ENCODE measurements around the gene CCDC187. TPM values are rescaled to one million over a fixed set of nuclear protein-coding genes. Genes with fewer than 3 reads are reported as not detected.

Gene CCDC187
- polyA plus RNA-seq, 1 donor (not counting 4 experiments of a cell fraction or from before 2014, with no cell fraction given) = 0.03 TPM

GRCh38 chr9:136316271-136316751 lies 12.4 kb upstream of the CCDC187 start:
- no peak for DNase-seq (ENCODE audit: low read depth, low spot score)

GRCh38 chr9:136314944-136315343 lies 11.1 kb upstream of the CCDC187 start:
- TF ChIP-seq CTCF (optimal IDR thresholded peaks at IDR 0.05 in 1 of 3, IDR thresholded peaks at IDR 0.05 in 1 of 3, conservative IDR thresholded peaks at IDR 0.05 in 1 of 3; ENCODE audit: extremely low read depth in 1 of 3, insufficient read depth in 2 of 3, low read length in 3 of 3) (no peak), EZH2 (IDR thresholded peaks at IDR 0.05; ENCODE audit: low read length) (no peak)

More at GRCh38 chr9:136316271-136316751, 12.4 kb upstream of the CCDC187 start:
- Histone ChIP-seq H4K20me1 (ENCODE audit: control insufficient read depth, extremely low read depth, insufficient read depth, low read length) (no peaks in the 10 kb centered on the region), H3K4me1 (ENCODE audit: control insufficient read depth, extremely low read depth, insufficient read depth, low read length) (peaks cover 4% of the 10 kb centered on the region), H3K9ac (ENCODE audit: control insufficient read depth, extremely low read depth, insufficient read depth, low read length) (no peak overlapping the region), H2AFZ (ENCODE audit: control insufficient read depth, low read length) (no peak overlapping the region), H3K27me3 (ENCODE audit: control insufficient read depth, extremely low read depth, insufficient read depth, low read length) (peaks cover under 1% of the 10 kb centered on the region), H3K27ac (ENCODE audit: control insufficient read depth, insufficient read depth, low read length) (no peak overlapping the region), H3K4me2 (ENCODE audit: control insufficient read depth, extremely low read depth, insufficient read depth, low read depth, low read length) (no peak overlapping the region), H3K79me2 (ENCODE audit: control insufficient read depth, insufficient read depth, low read length) (no peaks in the 10 kb centered on the region), H3K9me1 (ENCODE audit: control insufficient read depth, extremely low read depth, insufficient read depth, low read length) (no peaks in the 10 kb centered on the region), H3K9me3 (ENCODE audit: control insufficient read depth, low read depth, low read length) (peaks cover 8% of the 10 kb centered on the region), H3K36me3 (ENCODE audit: control insufficient read depth in 2 of 2, extremely low read depth in 1 of 2, insufficient read depth in 2 of 2, low read length in 2 of 2) (no peaks in the 10 kb centered on the region), H3K4me3 (ENCODE audit: control insufficient read depth in 2 of 3, extremely low read depth in 1 of 3, insufficient read depth in 2 of 3, low read depth in 1 of 3, low read length in 3 of 3) (no peak overlapping the region)
- dilution Hi-C loops (cut with MboI; ENCODE audit: extremely low pct_ligation_motif_present, low sequenced_read_pairs) = no loop called here
- TF ChIP-seq CTCF (optimal IDR thresholded peaks at IDR 0.05 in 1 of 3, IDR thresholded peaks at IDR 0.05 in 1 of 3, conservative IDR thresholded peaks at IDR 0.05 in 1 of 3; ENCODE audit: extremely low read depth in 1 of 3, insufficient read depth in 2 of 3, low read length in 3 of 3) (no peak), EZH2 (IDR thresholded peaks at IDR 0.05; ENCODE audit: low read length) (no peak)
- FAIRE-seq = no peak

More at GRCh38 chr9:136314944-136315343, 11.1 kb upstream of the CCDC187 start:
- Histone ChIP-seq H3K27ac (ENCODE audit: control insufficient read depth, insufficient read depth, low read length) (no peak overlapping the region), H2AFZ (ENCODE audit: control insufficient read depth, low read length) (no peak overlapping the region), H3K9ac (ENCODE audit: control insufficient read depth, extremely low read depth, insufficient read depth, low read length) (no peak overlapping the region), H3K9me3 (ENCODE audit: control insufficient read depth, low read depth, low read length) (peaks cover 6% of the 10 kb centered on the region), H3K4me1 (ENCODE audit: control insufficient read depth, extremely low read depth, insufficient read depth, low read length) (peaks cover 4% of the 10 kb centered on the region), H3K36me3 (ENCODE audit: control insufficient read depth in 2 of 2, extremely low read depth in 1 of 2, insufficient read depth in 2 of 2, low read length in 2 of 2) (no peaks in the 10 kb centered on the region), H3K4me2 (ENCODE audit: control insufficient read depth, extremely low read depth, insufficient read depth, low read depth, low read length) (no peak overlapping the region), H3K79me2 (ENCODE audit: control insufficient read depth, insufficient read depth, low read length) (no peaks in the 10 kb centered on the region), H4K20me1 (ENCODE audit: control insufficient read depth, extremely low read depth, insufficient read depth, low read length) (no peaks in the 10 kb centered on the region), H3K4me3 (ENCODE audit: control insufficient read depth in 2 of 3, extremely low read depth in 1 of 3, insufficient read depth in 2 of 3, low read depth in 1 of 3, low read length in 3 of 3) (no peak overlapping the region), H3K27me3 (ENCODE audit: control insufficient read depth, extremely low read depth, insufficient read depth, low read length) (no peaks in the 10 kb centered on the region), H3K9me1 (ENCODE audit: control insufficient read depth, extremely low read depth, insufficient read depth, low read length) (no peaks in the 10 kb centered on the region)
- dilution Hi-C loops (cut with MboI; ENCODE audit: extremely low pct_ligation_motif_present, low sequenced_read_pairs) = no loop called here
- FAIRE-seq = no peak
- DNase-seq (ENCODE audit: low read depth, low spot score) = no peak
